Measurements from ENCODE around the gene ALKBH5. TPM values are rescaled to one million over a fixed set of nuclear protein-coding genes. Genes with fewer than 3 reads are reported as not detected.
A peak's percentile ranks its signal among the peaks of the same experiment; 100 is the strongest.

Gene ALKBH5
- total RNA-seq (2022), result 69.5 and 85.1 TPM in 2 replicates
- percentile 63 among the genes with signal in this experiment for Bru-seq, nascent RNA
- BruChase-seq, experiment 1, labeled RNA remaining after a 6-hour chase, result percentile 91 among the genes with signal in this experiment
- percentile 77 among the genes with signal in this experiment for BruChase-seq, experiment 2, labeled RNA remaining after a 2-hour chase
- long read RNA-seq, transcript ALKBH5-201 (4 exons, 2,748 nt), result major isoform, 320 of 340 reads
- long read RNA-seq, partial matches to known transcripts, result 9 of 340 reads
- long read RNA-seq, other reads (novel, unspliced or antisense), result 11 of 340 reads

GRCh38 chr17:18183334-18184142, at the start of gene ALKBH5:
TSS of gene ALKBH5 (plus strand) at chr17:18183828. CDS start at chr17:18184244, 416 bp downstream.
- TSS peak; percentile 49 for BruUV-seq (replicated peaks)
- DNase-seq (ENCODE audit: unreplicated experiment), result peak; percentile 99
- H3K27me3 Mint-ChIP-seq (ENCODE audit: insufficient read depth, unreplicated experiment), result no peaks in the 10 kb centered on the region
- H3K4me1 Mint-ChIP-seq (ENCODE audit: insufficient read depth, unreplicated experiment), result peaks cover 30% of the 10 kb centered on the region
- H3K27ac Mint-ChIP-seq (ENCODE audit: low read depth, unreplicated experiment), result peak within 1 kb of the TSS; percentile 92
- POLR2A ChIA-PET, result interaction anchor here (0.6 to 4.9 kb wide), 22 partner anchors 10 to 1060 kb away, joined by 3 to 32 read pairs (median 4); partner anchors contain the start of genes FAM83G and SREBF1
- H3K4me3 Mint-ChIP-seq (ENCODE audit: unreplicated experiment), result peak within 1 kb of the TSS; percentile 95
- no peaks in the 10 kb centered on the region for H3K9me3 Mint-ChIP-seq (ENCODE audit: unreplicated experiment)
- peak; percentile 21 for TF ChIP-seq CTCF (IDR thresholded peaks at IDR 0.05; ENCODE audit: unreplicated experiment)
- CTCF ChIA-PET, result interaction anchor here (1.3 to 1.6 kb wide), 2 partner anchors 10 to 31 kb away, joined by 4 read pairs; no protein-coding TSS in a partner anchor
- peaks cover 19% of the 10 kb centered on the region for H3K36me3 Mint-ChIP-seq (ENCODE audit: insufficient read depth, unreplicated experiment)
- intact Hi-C loops (cut with micrococcal nuclease), result loop anchor here (2.0 kb wide), 1 partner anchor 43 kb away; no protein-coding TSS in a partner anchor

- no peak for DNase-seq (ENCODE audit: unreplicated experiment)
- Mint-ChIP-seq H3K27ac (ENCODE audit: low read depth, unreplicated experiment) (no peak overlapping the region), H3K36me3 (ENCODE audit: insufficient read depth, unreplicated experiment) (no peaks in the 10 kb centered on the region), H3K27me3 (ENCODE audit: insufficient read depth, unreplicated experiment) (no peaks in the 10 kb centered on the region), H3K4me1 (ENCODE audit: insufficient read depth, unreplicated experiment) (no peaks in the 10 kb centered on the region), H3K4me3 (ENCODE audit: unreplicated experiment) (no peak overlapping the region), H3K9me3 (ENCODE audit: unreplicated experiment) (no peaks in the 10 kb centered on the region)
- intact Hi-C loops (cut with micrococcal nuclease), result no loop called here
- no TSS peak for BruUV-seq (replicated peaks)
- no peak for TF ChIP-seq CTCF (IDR thresholded peaks at IDR 0.05; ENCODE audit: unreplicated experiment)
- ChIA-PET CTCF (interaction anchor here (0.5 kb wide), 1 partner anchor 21 kb away, joined by 3 read pairs; no protein-coding TSS in a partner anchor), POLR2A (no interaction called here)
Observed at GRCh38 chr17:18136357-18136756, 47.3 kb upstream of the ALKBH5 start.

GRCh38 chr17:18138065-18138749, 45.4 kb upstream of the ALKBH5 start:
- no peaks in the 10 kb centered on the region for H3K9me3 Mint-ChIP-seq (ENCODE audit: unreplicated experiment)
- no peak for TF ChIP-seq CTCF (IDR thresholded peaks at IDR 0.05; ENCODE audit: unreplicated experiment)
- H3K36me3 Mint-ChIP-seq (ENCODE audit: insufficient read depth, unreplicated experiment), result no peaks in the 10 kb centered on the region
- H3K27me3 Mint-ChIP-seq (ENCODE audit: insufficient read depth, unreplicated experiment), result no peaks in the 10 kb centered on the region
- no peak overlapping the region for H3K27ac Mint-ChIP-seq (ENCODE audit: low read depth, unreplicated experiment)
- CTCF ChIA-PET, result no interaction called here
- intact Hi-C loops (cut with micrococcal nuclease), result no loop called here
- no peaks in the 10 kb centered on the region for H3K4me1 Mint-ChIP-seq (ENCODE audit: insufficient read depth, unreplicated experiment)
- no peak overlapping the region for H3K4me3 Mint-ChIP-seq (ENCODE audit: unreplicated experiment)
- no TSS peak for BruUV-seq (replicated peaks)
- POLR2A ChIA-PET, result interaction anchor here (1.7 kb wide), 1 partner anchor 44 kb away, joined by 5 read pairs; no protein-coding TSS in a partner anchor
- DNase-seq (ENCODE audit: unreplicated experiment), result no peak
